Measurements from ENCODE around the gene CRHR2.

CRHR2 gene

DNA sequence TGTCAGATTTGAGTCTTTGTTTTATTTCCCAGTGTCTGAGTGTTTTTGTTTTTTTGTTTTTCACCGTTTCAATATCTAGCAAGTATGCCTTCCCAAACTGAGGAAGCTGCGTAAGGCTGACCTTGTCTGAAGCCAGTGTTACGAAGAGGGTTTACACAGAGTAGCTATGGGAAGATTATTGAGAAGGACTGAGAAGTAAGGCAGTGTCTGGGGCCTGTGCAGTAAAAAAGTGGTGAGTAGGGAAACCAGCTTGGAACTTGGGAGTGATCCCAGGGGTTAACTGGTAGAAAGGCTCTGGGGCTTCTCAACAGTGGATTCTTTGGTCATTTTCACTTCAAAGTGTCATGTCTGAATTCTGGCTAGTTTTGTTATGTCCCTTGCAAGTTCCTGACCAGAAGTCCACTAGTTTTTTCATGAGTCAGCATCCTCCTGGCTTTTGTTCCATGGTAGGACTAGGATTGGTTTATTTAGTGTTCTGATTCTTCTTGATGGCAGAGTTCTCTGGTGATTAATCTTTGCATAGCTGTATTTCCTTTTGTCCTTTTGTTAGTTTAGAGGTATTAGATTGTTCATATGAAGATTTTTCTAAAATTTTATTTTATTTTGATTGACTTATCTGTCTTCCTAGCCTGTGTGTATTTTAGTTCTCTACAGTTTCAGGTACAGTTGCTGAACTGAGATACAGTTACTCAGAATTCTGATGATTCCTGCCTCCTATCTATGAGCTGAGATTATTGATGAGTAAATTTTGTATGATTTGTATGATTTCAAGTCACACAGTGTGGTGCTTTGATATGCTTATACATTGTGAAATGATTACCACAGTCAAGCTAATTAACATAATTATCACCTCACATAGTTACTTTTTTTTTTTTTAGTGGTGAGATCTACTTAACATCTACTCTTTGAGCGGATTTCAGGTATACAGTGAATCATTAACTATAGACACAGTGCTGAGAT, 68.6 kb downstream of the CRHR2 start:
- no peak for DNase-seq

DNA sequence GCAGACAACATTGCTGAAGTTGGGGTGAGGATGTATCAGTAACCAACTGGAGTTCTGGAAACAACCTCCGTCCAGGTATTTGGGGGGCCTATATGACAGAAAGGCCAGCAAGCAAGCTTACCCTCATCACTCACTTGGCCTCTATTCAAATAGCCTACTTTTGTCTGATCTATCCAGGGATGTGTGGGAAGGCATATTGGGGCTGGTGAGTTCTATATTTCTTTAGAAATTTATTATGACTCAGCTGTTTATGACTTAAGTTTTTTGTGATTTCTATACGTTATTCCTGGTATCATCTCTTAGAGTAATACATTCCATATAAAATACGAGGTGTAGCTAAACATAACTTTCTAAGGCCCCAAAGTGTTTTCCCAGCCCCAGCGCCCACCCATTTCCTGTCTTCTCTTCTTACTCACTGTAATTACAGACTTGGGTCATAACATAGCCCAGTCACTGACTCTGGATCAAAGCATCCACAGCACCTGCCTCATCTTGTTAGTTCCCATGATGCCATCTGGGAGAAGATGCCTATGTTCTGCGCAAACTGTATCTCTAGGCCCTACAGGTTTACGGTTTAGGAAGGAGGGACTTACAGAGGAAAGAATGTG, 69.5 kb downstream of the CRHR2 start:
- DNase-seq, result no peak

- no peak for DNase-seq
Measured at GRCh38 chr7:30605832-30606231, 76.4 kb downstream of the CRHR2 start.

- DNase-seq, result no peak
Measured at GRCh38 chr7:30604901-30605300, 77.4 kb downstream of the CRHR2 start.

All from NCI-H2107 (cell line).